Karpas-422 (cell line): ENCODE measurements around the gene TANC2. TPM values are rescaled to one million over a fixed set of nuclear protein-coding genes. Genes with fewer than 3 reads are reported as not detected.

Experiments used
- DNase-seq: peaks from one replicate; pipeline ENCODE4 v3.0.0-alpha.2; 2015
- H2AFZ ChIP-seq: fragments of 200-600 bp; sonication (generic); 2 replicates; pipeline ENCODE4 v1.6.1; 2014; ENCODE audit warnings: antibody characterized with exemption, low read length, mixed read lengths
- H3K27ac ChIP-seq: fragments of 200-600 bp; sonication (generic); 2 replicates; pipeline ENCODE4 v1.5.1; 2014; ENCODE audit warnings: mild to moderate bottlenecking, low read length, moderate library complexity
- H3K27me3 ChIP-seq: fragments of 200-600 bp; sonication (generic); 2 replicates; pipeline ENCODE4 v1.6.1; 2014; ENCODE audit warnings: low read length, mixed read lengths
- H3K36me3 ChIP-seq: fragments of 200-600 bp; sonication (generic); 2 replicates; pipeline ENCODE4 v1.6.1; 2014; ENCODE audit warnings: low read length, mixed read lengths; ENCODE audit not compliant: insufficient read depth
- H3K4me1 ChIP-seq: fragments of 200-600 bp; sonication (generic); 2 replicates; pipeline ENCODE4 v1.6.1; 2014; ENCODE audit warnings: mild to moderate bottlenecking, low read length, mixed read lengths
- H3K4me2 ChIP-seq: fragments of 200-600 bp; sonication (generic); 2 replicates; pipeline ENCODE4 v1.6.1; 2014; ENCODE audit warnings: low read length, low read depth, mild to moderate bottlenecking; ENCODE audit not compliant: poor library complexity, severe bottlenecking
- H3K4me3 ChIP-seq: fragments of 200-600 bp; sonication (generic); 2 replicates; pipeline ENCODE4 v1.5.1; 2014; ENCODE audit warnings: mild to moderate bottlenecking, antibody characterized with exemption, low read length, mixed read lengths
- H3K79me2 ChIP-seq: fragments of 200-600 bp; sonication (generic); 2 replicates; pipeline ENCODE4 v1.6.1; 2014; ENCODE audit warnings: mild to moderate bottlenecking, low read length, mixed read lengths
- H3K9ac ChIP-seq: fragments of 200-600 bp; sonication (generic); 2 replicates; pipeline ENCODE4 v1.6.0; 2014; ENCODE audit warnings: low read length
- H3K9me2 ChIP-seq: fragments of 200-600 bp; sonication (generic), shearing (Covaris generic); replicated peaks from 2 replicates; pipeline ENCODE4 v1.6.0; 2014; ENCODE audit warnings: mild to moderate bottlenecking, low read length, moderate library complexity; ENCODE audit not compliant: insufficient read depth
- H3K9me3 ChIP-seq: fragments of 300-700, 200-600 bp; sonication (generic); 2 replicates; pipeline ENCODE4 v1.6.1; 2014; ENCODE audit warnings: low read length, mixed read lengths
- H4K20me1 ChIP-seq: fragments of 200-600 bp; sonication (generic); 2 replicates; pipeline ENCODE4 v1.6.1; 2014; ENCODE audit warnings: mild to moderate bottlenecking, antibody characterized with exemption, low read length, low read depth; ENCODE audit not compliant: insufficient read depth
- total RNA-seq: library from RNA; depleted of rRNA; stranded (reverse); fragments of >200 nt; shearing (Covaris generic); gene quantifications from 2 replicates; pipeline ENCODE4 v1.2.3, GENCODE V29; 2014; ENCODE audit warnings: low replicate concordance

TANC2 gene
- total RNA-seq, 1 experiment from 2014 or later = 4.9 TPM

DNA sequence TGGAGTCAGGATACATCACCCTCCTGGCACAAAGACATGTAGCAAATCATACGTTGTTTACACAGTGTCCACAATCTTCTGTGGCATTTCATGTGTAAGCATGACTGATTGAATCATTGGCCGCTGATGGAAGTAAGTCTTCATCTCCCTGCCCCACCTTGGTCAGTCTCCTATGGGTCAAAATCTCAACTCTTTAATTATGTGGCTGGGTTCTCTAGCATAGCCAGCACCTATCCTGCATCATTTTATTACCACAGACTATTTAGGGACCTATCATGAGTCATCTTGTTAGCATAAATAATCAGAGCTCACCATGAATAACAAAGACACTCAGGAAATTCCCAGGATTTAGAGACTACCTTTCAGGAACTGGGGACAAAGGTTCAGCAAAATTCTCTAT lies 15.9 kb downstream of the TANC2 start:
- peaks cover 4% of the 10 kb centered on the region; the same call in 1 of the 2 replicates for H4K20me1 ChIP-seq
- no peak overlapping the region for H3K27ac ChIP-seq
- peaks cover 7% of the 10 kb centered on the region; the same call in 1 of the 2 replicates for H3K27me3 ChIP-seq
- no peak overlapping the region for H3K4me3 ChIP-seq
- DNase-seq = no peak
- H3K9me3 ChIP-seq = peaks cover 18% of the 10 kb centered on the region
- H3K9ac ChIP-seq = no peak overlapping the region
- H3K79me2 ChIP-seq = no peaks in the 10 kb centered on the region
- H2AFZ ChIP-seq = no peak overlapping the region
- no peak overlapping the region for H3K4me2 ChIP-seq
- H3K36me3 ChIP-seq = no peaks in the 10 kb centered on the region
- no peaks in the 10 kb centered on the region for H3K4me1 ChIP-seq
- no peaks in the 10 kb centered on the region for H3K9me2 ChIP-seq

DNA sequence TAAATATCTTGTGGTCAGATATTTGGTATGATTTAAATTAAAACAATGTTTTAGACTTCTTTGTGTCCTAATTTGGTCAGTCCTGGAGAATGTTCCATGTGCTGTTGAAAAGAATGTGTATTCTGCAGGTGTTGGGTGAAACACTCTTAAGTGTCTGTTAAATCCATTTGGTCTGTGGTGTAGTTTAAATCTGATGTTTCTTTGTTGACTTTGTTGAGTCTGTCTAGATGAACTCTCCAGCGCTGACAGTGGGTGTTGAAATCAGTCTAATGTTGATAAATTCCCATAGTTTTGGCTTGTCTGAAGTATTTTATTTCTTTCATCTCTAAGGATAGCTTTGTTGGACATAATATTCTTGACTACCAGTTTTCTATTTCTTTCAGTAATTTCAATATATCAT lies 18.8 kb downstream of the TANC2 start:
- Histone ChIP-seq H2AFZ (no peak overlapping the region), H3K36me3 (no peaks in the 10 kb centered on the region), H3K4me1 (no peaks in the 10 kb centered on the region), H3K9me3 (peaks cover 18% of the 10 kb centered on the region), H4K20me1 (peaks cover 11% of the 10 kb centered on the region; the same call in 1 of the 2 replicates), H3K27ac (no peak overlapping the region), H3K27me3 (peaks cover 7% of the 10 kb centered on the region; the same call in 1 of the 2 replicates), H3K4me2 (no peak overlapping the region), H3K9me2 (no peaks in the 10 kb centered on the region), H3K79me2 (no peaks in the 10 kb centered on the region), H3K9ac (no peak overlapping the region), H3K4me3 (no peak overlapping the region)
- no peak for DNase-seq

DNA sequence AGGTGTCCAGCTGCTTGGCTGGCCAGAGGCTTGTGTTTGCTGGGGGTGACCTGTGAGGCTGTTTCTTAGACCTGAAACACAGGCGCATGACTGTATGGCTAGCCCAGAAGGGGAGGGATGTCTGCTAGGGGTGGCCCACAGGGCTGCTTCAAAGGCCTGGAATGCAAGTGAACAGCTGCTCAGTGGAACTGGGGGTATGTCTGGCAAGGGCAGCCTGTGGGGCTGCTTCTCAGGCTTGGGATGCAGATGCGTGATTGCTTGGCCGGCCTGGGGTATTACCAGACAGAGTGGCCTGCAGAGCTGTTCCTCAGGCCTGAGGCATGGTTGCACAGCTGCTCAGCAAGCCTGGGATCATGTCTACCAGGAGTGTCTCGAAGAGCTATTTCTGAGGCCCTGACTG lies 20.5 kb downstream of the TANC2 start:
- Histone ChIP-seq H4K20me1 (0 out of 2 replicates have a peak, but pooled peaks cover 7% of the 10 kb centered on the region), H3K9me2 (no peaks in the 10 kb centered on the region), H3K27me3 (peaks cover 7% of the 10 kb centered on the region; the same call in 1 of the 2 replicates), H2AFZ (no peak overlapping the region), H3K9me3 (peaks cover 18% of the 10 kb centered on the region), H3K4me1 (no peaks in the 10 kb centered on the region), H3K36me3 (no peaks in the 10 kb centered on the region), H3K4me2 (no peak overlapping the region), H3K4me3 (no peak overlapping the region), H3K27ac (no peak overlapping the region), H3K9ac (no peak overlapping the region), H3K79me2 (no peaks in the 10 kb centered on the region)
- DNase-seq = no peak

DNA sequence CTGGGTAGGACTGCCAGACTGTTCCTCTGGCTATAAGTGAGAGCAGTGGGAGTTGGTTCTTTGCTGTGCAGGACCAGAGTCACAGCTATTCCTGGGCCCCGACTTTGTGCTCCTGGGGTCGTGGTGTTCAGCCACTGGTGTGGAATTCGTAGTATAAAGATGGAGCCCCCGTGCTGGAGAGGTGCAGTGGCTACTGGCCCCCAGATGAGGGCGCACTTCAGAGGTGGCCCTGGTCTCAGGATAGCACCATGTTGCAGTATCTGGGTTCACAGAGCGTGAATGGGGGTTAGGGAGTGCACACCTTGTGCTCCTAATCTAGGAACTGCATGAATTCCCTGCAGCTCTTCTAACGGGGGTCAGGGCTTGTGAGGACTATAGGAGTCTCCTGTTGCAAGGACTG lies 21.1 kb downstream of the TANC2 start:
- Histone ChIP-seq H3K36me3 (no peaks in the 10 kb centered on the region), H3K9me2 (no peaks in the 10 kb centered on the region), H3K4me2 (no peak overlapping the region), H3K27ac (no peak overlapping the region), H3K4me3 (no peak overlapping the region), H3K9me3 (peaks cover 18% of the 10 kb centered on the region), H3K27me3 (peaks cover 7% of the 10 kb centered on the region; the same call in 1 of the 2 replicates), H2AFZ (no peak overlapping the region), H3K4me1 (no peaks in the 10 kb centered on the region), H4K20me1 (0 out of 2 replicates have a peak, but pooled peaks cover 10% of the 10 kb centered on the region), H3K79me2 (no peaks in the 10 kb centered on the region), H3K9ac (no peak overlapping the region)
- peak; percentile 47 for DNase-seq

DNA sequence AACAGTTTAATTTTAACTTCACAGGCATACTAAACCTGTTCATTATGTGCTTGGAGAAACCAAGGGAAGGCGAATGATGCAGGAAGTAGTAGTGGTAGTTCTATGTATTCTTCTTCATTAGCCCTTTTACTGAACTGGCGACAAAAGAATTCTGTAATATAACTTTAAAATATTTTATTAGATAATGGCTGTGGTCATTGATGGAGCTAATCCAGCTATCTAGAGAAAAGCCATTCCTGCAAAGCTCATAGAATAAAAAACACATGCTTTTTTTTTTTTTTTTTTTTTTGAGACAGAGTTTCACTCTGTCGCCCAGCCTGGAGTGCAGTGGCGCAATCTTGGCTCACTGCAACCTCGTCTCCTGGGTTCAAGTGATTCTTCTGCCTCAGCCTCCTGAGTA lies 23.5 kb downstream of the TANC2 start:
- Histone ChIP-seq H4K20me1 (0 out of 2 replicates have a peak, but pooled peaks cover 15% of the 10 kb centered on the region), H3K4me2 (no peak overlapping the region), H3K36me3 (no peaks in the 10 kb centered on the region), H3K27ac (no peak overlapping the region), H3K9ac (no peak overlapping the region), H3K79me2 (no peaks in the 10 kb centered on the region), H3K4me3 (no peak overlapping the region), H3K9me2 (no peaks in the 10 kb centered on the region), H3K4me1 (no peaks in the 10 kb centered on the region), H3K27me3 (no peaks in the 10 kb centered on the region; the same call in 1 of the 2 replicates), H3K9me3 (peaks cover 12% of the 10 kb centered on the region), H2AFZ (no peak overlapping the region)
- DNase-seq = no peak

DNA sequence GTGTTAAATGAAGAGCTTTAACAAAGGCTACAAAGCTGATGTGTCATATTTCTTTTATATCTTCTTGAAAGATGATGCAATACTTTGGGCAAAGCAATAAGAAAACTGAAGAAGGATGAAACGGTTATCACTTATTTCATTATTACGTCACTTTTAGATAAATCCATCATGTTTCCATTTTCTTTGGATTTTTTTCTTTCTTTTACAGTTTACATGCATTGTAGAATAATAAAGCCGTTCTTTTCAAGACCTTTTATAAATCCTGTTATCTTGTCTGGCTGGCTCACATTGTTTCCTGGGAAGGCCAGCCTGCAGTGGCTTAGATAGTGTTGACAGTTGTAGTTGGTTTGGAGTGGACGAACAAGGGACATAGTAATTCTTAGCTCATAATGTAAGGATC lies 28.9 kb downstream of the TANC2 start:
- peaks cover 10% of the 10 kb centered on the region for H3K4me1 ChIP-seq
- DNase-seq = no peak
- H3K27me3 ChIP-seq = no peaks in the 10 kb centered on the region
- no peaks in the 10 kb centered on the region for H3K9me3 ChIP-seq
- no peak overlapping the region for H3K27ac ChIP-seq
- no peak overlapping the region for H3K4me2 ChIP-seq
- H3K36me3 ChIP-seq = no peaks in the 10 kb centered on the region
- no peak overlapping the region for H3K4me3 ChIP-seq
- H3K9ac ChIP-seq = no peak overlapping the region
- H3K79me2 ChIP-seq = no peaks in the 10 kb centered on the region
- H4K20me1 ChIP-seq = peaks cover 13% of the 10 kb centered on the region; the same call in 1 of the 2 replicates
- H2AFZ ChIP-seq = no peak overlapping the region
- no peaks in the 10 kb centered on the region for H3K9me2 ChIP-seq

DNA sequence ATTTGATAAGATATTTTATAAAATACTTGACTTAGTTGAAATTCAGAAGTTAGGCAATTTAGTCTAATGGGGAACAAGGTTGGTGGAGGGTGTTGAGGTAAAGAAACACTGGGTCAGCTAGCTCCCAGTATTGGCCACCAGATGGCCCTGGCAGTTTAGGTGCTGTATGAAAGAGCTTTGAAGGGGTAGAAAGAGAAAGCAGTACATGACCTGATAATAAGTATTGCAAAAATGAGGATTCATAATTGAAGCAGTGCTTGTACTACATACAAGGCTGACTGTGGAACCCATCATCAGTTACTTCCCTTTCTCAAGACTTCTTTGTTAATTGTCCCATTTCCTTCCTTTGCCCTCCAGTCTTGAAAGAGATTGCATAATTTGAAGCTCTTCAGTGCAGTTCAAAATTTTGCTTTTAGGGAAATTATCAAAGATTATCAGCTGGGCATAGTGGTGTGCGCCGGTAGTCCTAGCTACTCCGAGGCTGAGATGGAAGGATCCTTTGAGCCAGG lies 29.4 kb downstream of the TANC2 start:
- Histone ChIP-seq H3K4me2 (no peak overlapping the region), H2AFZ (no peak overlapping the region), H3K4me1 (peaks cover 10% of the 10 kb centered on the region), H4K20me1 (peaks cover 13% of the 10 kb centered on the region; the same call in 1 of the 2 replicates), H3K27me3 (no peaks in the 10 kb centered on the region), H3K79me2 (no peaks in the 10 kb centered on the region), H3K9me3 (no peaks in the 10 kb centered on the region), H3K9ac (no peak overlapping the region), H3K27ac (no peak overlapping the region), H3K36me3 (no peaks in the 10 kb centered on the region), H3K9me2 (no peaks in the 10 kb centered on the region), H3K4me3 (no peak overlapping the region)
- peak; percentile 60 for DNase-seq

DNA sequence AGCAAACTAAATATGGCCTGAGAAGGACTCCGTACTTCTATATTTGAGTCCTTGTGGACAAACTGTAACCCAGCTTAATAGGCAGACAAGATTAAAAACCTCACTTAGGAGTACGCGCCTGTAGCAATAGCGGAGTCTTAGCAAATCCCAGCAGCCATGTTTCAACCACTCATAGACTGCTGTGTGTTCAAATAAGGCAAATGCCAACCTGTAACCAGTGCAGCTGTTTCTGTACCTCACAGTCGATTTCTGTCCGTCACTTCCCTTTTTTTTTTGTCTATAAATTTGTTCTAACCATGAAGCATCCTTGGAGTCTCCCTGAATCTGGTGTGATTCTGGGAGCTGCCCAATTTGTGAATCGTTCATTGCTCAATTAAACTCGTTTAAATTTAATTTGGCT lies 30.2 kb downstream of the TANC2 start:
- Histone ChIP-seq H3K9me3 (no peaks in the 10 kb centered on the region), H2AFZ (no peak overlapping the region), H3K9ac (no peak overlapping the region), H3K4me2 (no peak overlapping the region), H3K27me3 (no peaks in the 10 kb centered on the region), H3K79me2 (no peaks in the 10 kb centered on the region), H3K27ac (no peak overlapping the region), H3K36me3 (no peaks in the 10 kb centered on the region), H3K4me1 (peaks cover 10% of the 10 kb centered on the region), H3K9me2 (no peaks in the 10 kb centered on the region), H3K4me3 (no peak overlapping the region), H4K20me1 (peaks cover 13% of the 10 kb centered on the region; the same call in 1 of the 2 replicates)
- no peak for DNase-seq
